ENCODE data around the gene ACAP2.

Gene ACAP2

GRCh38 chr3:195460091-195460713 lies 17.4 kb upstream of the ACAP2 start:
- Histone ChIP-seq H3K4me1 (ENCODE audit: control insufficient read depth, insufficient read depth, low read length) (peaks cover 4% of the 10 kb centered on the region), H3K9ac (ENCODE audit: low read depth, low read length) (no peak overlapping the region), H3K4me3 (ENCODE audit: low read length) (no peak overlapping the region)

GRCh38 chr3:195458316-195458717 lies 15.5 kb upstream of the ACAP2 start:
- Histone ChIP-seq H3K4me3 (ENCODE audit: low read length) (no peak overlapping the region), H3K4me2 (ENCODE audit: low read length) (no peak overlapping the region), H3K36me3 (ENCODE audit: insufficient read depth, low read length) (no peaks in the 10 kb centered on the region), H3K9ac (ENCODE audit: low read depth, low read length) (no peak overlapping the region), H3K9me3 (replicated peaks; ENCODE audit: low read length) (no peaks in the 10 kb centered on the region), H3K27me3 (ENCODE audit: control insufficient read depth, insufficient read depth, low read length) (peaks cover 10% of the 10 kb centered on the region), H3K4me1 (ENCODE audit: control insufficient read depth, insufficient read depth, low read length) (peaks cover 4% of the 10 kb centered on the region)

More at GRCh38 chr3:195460091-195460713, 17.4 kb upstream of the ACAP2 start:
- Histone ChIP-seq H3K27me3 (ENCODE audit: control insufficient read depth, insufficient read depth, low read length) (peaks cover 10% of the 10 kb centered on the region), H3K9me3 (replicated peaks; ENCODE audit: low read length) (no peaks in the 10 kb centered on the region), H3K4me2 (ENCODE audit: low read length) (no peak overlapping the region), H3K36me3 (ENCODE audit: insufficient read depth, low read length) (no peaks in the 10 kb centered on the region)

- no peaks in the 10 kb centered on the region for H3K9me3 ChIP-seq (replicated peaks; ENCODE audit: low read length)
- H3K9ac ChIP-seq (ENCODE audit: low read depth, low read length): no peak overlapping the region
- H3K4me2 ChIP-seq (ENCODE audit: low read length): no peak overlapping the region
- H3K4me3 ChIP-seq (ENCODE audit: low read length): no peak overlapping the region
- peaks cover 7% of the 10 kb centered on the region for H3K4me1 ChIP-seq (ENCODE audit: control insufficient read depth, insufficient read depth, low read length)
- no peaks in the 10 kb centered on the region for H3K36me3 ChIP-seq (ENCODE audit: insufficient read depth, low read length)
- H3K27me3 ChIP-seq (ENCODE audit: control insufficient read depth, insufficient read depth, low read length): no peaks in the 10 kb centered on the region
Measured at GRCh38 chr3:195455789-195456188, 13.0 kb upstream of the ACAP2 start.

- Histone ChIP-seq H3K36me3 (ENCODE audit: insufficient read depth, low read length) (no peaks in the 10 kb centered on the region), H3K4me3 (ENCODE audit: low read length) (no peak overlapping the region)
Measured at GRCh38 chr3:195453236-195453635, 10.4 kb upstream of the ACAP2 start.

GRCh38 chr3:195451373-195452015 lies 8.7 kb upstream of the ACAP2 start:
- Histone ChIP-seq H3K4me3 (ENCODE audit: low read length) (no peak overlapping the region), H3K36me3 (ENCODE audit: insufficient read depth, low read length) (no peaks in the 10 kb centered on the region), H3K9ac (ENCODE audit: low read depth, low read length) (no peak overlapping the region), H3K27me3 (ENCODE audit: control insufficient read depth, insufficient read depth, low read length) (no peaks in the 10 kb centered on the region), H3K9me3 (replicated peaks; ENCODE audit: low read length) (no peaks in the 10 kb centered on the region), H3K4me2 (ENCODE audit: low read length) (no peak overlapping the region), H3K4me1 (ENCODE audit: control insufficient read depth, insufficient read depth, low read length) (peaks cover 13% of the 10 kb centered on the region)

More at GRCh38 chr3:195453236-195453635, 10.4 kb upstream of the ACAP2 start:
- Histone ChIP-seq H3K9ac (ENCODE audit: low read depth, low read length) (no peak overlapping the region), H3K4me2 (ENCODE audit: low read length) (no peak overlapping the region), H3K4me1 (ENCODE audit: control insufficient read depth, insufficient read depth, low read length) (peaks cover 13% of the 10 kb centered on the region), H3K27me3 (ENCODE audit: control insufficient read depth, insufficient read depth, low read length) (no peaks in the 10 kb centered on the region), H3K9me3 (replicated peaks; ENCODE audit: low read length) (no peaks in the 10 kb centered on the region)

- Histone ChIP-seq H3K27me3 (ENCODE audit: control insufficient read depth, insufficient read depth, low read length) (no peaks in the 10 kb centered on the region), H3K4me2 (ENCODE audit: low read length) (no peak overlapping the region), H3K9ac (ENCODE audit: low read depth, low read length) (peak overlapping the region; percentile 10), H3K4me3 (ENCODE audit: low read length) (no peak overlapping the region), H3K36me3 (ENCODE audit: insufficient read depth, low read length) (no peaks in the 10 kb centered on the region), H3K4me1 (ENCODE audit: control insufficient read depth, insufficient read depth, low read length) (peaks cover 13% of the 10 kb centered on the region), H3K9me3 (replicated peaks; ENCODE audit: low read length) (no peaks in the 10 kb centered on the region)
Measured at GRCh38 chr3:195450731-195451229, 8.0 kb upstream of the ACAP2 start.

- H3K4me2 ChIP-seq (ENCODE audit: low read length): no peak overlapping the region
- no peaks in the 10 kb centered on the region for H3K36me3 ChIP-seq (ENCODE audit: insufficient read depth, low read length)
- H3K4me1 ChIP-seq (ENCODE audit: control insufficient read depth, insufficient read depth, low read length): peaks cover 18% of the 10 kb centered on the region
- H3K9me3 ChIP-seq (replicated peaks; ENCODE audit: low read length): no peaks in the 10 kb centered on the region
- H3K27me3 ChIP-seq (ENCODE audit: control insufficient read depth, insufficient read depth, low read length): no peaks in the 10 kb centered on the region
- H3K4me3 ChIP-seq (ENCODE audit: low read length): no peak overlapping the region
- H3K9ac ChIP-seq (ENCODE audit: low read depth, low read length): no peak overlapping the region
Measured at GRCh38 chr3:195448205-195448875, 5.5 kb upstream of the ACAP2 start.

- no peaks in the 10 kb centered on the region for H3K27me3 ChIP-seq (ENCODE audit: control insufficient read depth, insufficient read depth, low read length)
- no peak overlapping the region for H3K4me2 ChIP-seq (ENCODE audit: low read length)
- H3K4me1 ChIP-seq (ENCODE audit: control insufficient read depth, insufficient read depth, low read length): peaks cover 20% of the 10 kb centered on the region
- H3K9me3 ChIP-seq (replicated peaks; ENCODE audit: low read length): no peaks in the 10 kb centered on the region
- no peak overlapping the region for H3K9ac ChIP-seq (ENCODE audit: low read depth, low read length)
- H3K36me3 ChIP-seq (ENCODE audit: insufficient read depth, low read length): no peaks in the 10 kb centered on the region
- H3K4me3 ChIP-seq (ENCODE audit: low read length): no peak overlapping the region
Measured at GRCh38 chr3:195447201-195447600, 4.4 kb upstream of the ACAP2 start.

- H3K36me3 ChIP-seq (ENCODE audit: insufficient read depth, low read length): no peaks in the 10 kb centered on the region
- no peak overlapping the region for H3K4me2 ChIP-seq (ENCODE audit: low read length)
- H3K9me3 ChIP-seq (replicated peaks; ENCODE audit: low read length): no peaks in the 10 kb centered on the region
- no peak overlapping the region for H3K9ac ChIP-seq (ENCODE audit: low read depth, low read length)
- H3K4me3 ChIP-seq (ENCODE audit: low read length): no peak overlapping the region
- peaks cover 19% of the 10 kb centered on the region for H3K4me1 ChIP-seq (ENCODE audit: control insufficient read depth, insufficient read depth, low read length)
- H3K27me3 ChIP-seq (ENCODE audit: control insufficient read depth, insufficient read depth, low read length): no peaks in the 10 kb centered on the region
Measured at GRCh38 chr3:195446359-195446758, 3.5 kb upstream of the ACAP2 start.

GRCh38 chr3:195445885-195446284 lies 3.1 kb upstream of the ACAP2 start:
- no peak overlapping the region for H3K9ac ChIP-seq (ENCODE audit: low read depth, low read length)
- no peaks in the 10 kb centered on the region for H3K9me3 ChIP-seq (replicated peaks; ENCODE audit: low read length)
- no peaks in the 10 kb centered on the region for H3K27me3 ChIP-seq (ENCODE audit: control insufficient read depth, insufficient read depth, low read length)
- H3K4me1 ChIP-seq (ENCODE audit: control insufficient read depth, insufficient read depth, low read length): peaks cover 14% of the 10 kb centered on the region
- no peaks in the 10 kb centered on the region for H3K36me3 ChIP-seq (ENCODE audit: insufficient read depth, low read length)
- no peak overlapping the region for H3K4me2 ChIP-seq (ENCODE audit: low read length)
- no peak overlapping the region for H3K4me3 ChIP-seq (ENCODE audit: low read length)

GRCh38 chr3:195443391-195443989 lies 670 bp upstream of the ACAP2 start:
- peaks cover 16% of the 10 kb centered on the region for H3K4me1 ChIP-seq (ENCODE audit: control insufficient read depth, insufficient read depth, low read length)
- H3K36me3 ChIP-seq (ENCODE audit: insufficient read depth, low read length): no peaks in the 10 kb centered on the region
- no peaks in the 10 kb centered on the region for H3K27me3 ChIP-seq (ENCODE audit: control insufficient read depth, insufficient read depth, low read length)
- H3K4me2 ChIP-seq (ENCODE audit: low read length): peak overlapping the region; percentile 76
- peak overlapping the region; percentile 55 for H3K9ac ChIP-seq (ENCODE audit: low read depth, low read length)
- H3K4me3 ChIP-seq (ENCODE audit: low read length): peak overlapping the region; percentile 58
- no peaks in the 10 kb centered on the region for H3K9me3 ChIP-seq (replicated peaks; ENCODE audit: low read length)

Measured in skeletal muscle satellite cell (primary cell).